Activated T-cell treated with anti-CD3 and anti-CD28 coated beads for 1 hour (primary cell): ENCODE results near the gene ITPR1.
A peak's percentile ranks its signal among the peaks of the same experiment; 100 is the strongest.
"Not testable (repeated sequence)": the region's sequence is repeated elsewhere in the genome, so short reads cannot be mapped to it uniquely, and the experiment has no call there.

Experiments used
- DNase-seq: peaks from one replicate; pipeline ENCODE4 v3.0.0-alpha.2; 2020; ENCODE audit warnings: low read depth

The ITPR1 gene

DNA sequence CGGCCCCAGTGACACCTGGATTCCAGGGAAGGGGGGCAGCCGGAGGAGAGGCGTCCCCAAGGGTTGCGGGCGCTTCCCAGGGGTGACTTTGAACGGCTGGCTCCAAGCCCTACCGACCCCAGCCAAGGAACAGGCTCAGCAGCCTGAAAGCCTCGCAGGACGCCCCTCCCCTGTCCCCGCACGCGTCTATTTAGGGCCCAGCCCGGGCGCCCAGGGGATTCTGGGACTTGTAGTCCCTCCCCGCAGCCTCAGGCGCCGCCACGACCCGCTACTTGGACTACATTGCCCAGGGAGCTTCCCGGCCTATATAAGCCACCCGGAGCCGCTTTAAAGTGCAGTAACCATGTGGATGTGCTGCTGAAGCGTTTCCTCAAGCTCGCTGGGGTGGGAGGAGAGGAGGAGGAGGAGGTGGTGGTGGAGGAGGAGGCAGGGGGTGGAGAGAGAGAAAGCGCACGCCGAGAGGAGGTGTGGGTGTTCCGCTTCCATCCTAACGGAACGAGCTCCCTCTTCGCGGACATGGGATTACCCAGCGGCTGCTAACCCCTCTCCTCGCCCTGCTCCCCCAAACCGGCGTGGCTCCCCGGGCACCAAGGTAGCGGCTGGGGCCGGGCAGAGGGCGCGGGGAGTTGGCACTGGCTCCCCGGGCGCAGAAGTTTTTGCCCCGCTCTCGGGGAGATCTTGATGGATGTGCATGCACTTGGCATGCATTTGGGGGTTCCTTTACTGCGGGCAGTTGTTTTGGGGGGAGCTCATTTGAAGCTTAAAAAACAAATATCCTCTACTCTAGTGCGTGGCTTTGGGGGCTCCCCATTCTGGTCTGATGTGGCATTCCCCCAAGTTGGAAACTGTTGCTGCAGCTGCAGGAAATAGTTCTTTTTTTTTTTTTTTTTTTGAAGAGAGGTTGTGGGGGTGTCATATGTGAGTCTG is at the start of gene ITPR1:
Gene ITPR1 (plus strand): TSS at position 335 of the 927 bp plus-strand sequence. CDS start 23,144 bp downstream, outside the sequence.
- peak; percentile 98 for DNase-seq

DNA sequence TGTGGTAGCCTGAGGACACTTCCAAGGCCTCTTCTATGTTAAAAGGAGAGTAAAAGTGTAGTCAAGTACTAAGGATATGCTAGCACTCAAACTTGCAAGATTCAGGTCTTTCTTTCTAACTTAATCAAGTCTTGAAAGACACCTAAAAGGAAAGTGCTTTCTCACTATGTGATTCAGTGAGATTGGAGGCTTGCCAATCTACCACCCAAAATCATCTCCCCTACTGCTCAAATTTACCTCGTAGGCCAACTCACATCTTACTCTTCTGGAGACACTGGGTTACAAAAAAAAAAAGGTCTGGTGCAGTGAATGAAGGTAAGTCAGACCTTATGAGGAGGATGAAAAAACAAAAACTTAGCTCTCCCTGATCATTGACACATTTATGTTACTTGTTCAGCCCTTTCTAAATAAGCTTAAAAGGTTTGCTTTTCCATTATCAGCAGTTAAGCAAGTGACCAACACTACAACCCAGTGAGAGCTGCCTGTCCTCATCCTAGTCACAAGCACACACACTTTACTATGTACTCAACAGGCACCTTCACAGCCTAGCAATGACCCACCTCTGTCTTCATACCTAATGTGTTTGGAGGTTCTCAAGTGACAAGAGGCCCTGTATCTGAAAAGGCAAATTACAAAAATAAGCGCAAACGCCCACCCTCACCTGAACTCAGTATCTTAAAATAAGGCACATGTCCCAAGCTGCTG is 45.7 kb upstream of the ITPR1 start:
- DNase-seq = no peak

DNA sequence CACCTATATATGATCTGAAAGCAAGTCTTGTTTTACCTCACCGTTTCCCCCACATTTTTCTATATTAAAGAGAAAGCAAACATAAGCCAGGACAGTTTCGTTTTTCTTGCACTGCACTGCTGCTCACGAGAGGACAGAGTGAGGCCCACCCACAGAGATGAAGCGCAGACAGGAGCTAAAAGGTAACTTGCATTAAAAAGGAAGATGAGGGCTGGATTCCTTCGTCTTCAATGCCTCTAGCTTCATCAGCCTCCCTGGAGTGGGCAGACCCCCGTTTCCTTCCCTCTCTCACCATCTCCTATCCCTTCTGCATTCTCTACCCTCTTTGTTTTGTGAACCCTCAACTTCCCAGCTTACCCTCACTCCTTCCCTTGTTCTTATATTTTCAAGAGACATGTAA is 45.0 kb upstream of the ITPR1 start:
- no peak for DNase-seq

DNA sequence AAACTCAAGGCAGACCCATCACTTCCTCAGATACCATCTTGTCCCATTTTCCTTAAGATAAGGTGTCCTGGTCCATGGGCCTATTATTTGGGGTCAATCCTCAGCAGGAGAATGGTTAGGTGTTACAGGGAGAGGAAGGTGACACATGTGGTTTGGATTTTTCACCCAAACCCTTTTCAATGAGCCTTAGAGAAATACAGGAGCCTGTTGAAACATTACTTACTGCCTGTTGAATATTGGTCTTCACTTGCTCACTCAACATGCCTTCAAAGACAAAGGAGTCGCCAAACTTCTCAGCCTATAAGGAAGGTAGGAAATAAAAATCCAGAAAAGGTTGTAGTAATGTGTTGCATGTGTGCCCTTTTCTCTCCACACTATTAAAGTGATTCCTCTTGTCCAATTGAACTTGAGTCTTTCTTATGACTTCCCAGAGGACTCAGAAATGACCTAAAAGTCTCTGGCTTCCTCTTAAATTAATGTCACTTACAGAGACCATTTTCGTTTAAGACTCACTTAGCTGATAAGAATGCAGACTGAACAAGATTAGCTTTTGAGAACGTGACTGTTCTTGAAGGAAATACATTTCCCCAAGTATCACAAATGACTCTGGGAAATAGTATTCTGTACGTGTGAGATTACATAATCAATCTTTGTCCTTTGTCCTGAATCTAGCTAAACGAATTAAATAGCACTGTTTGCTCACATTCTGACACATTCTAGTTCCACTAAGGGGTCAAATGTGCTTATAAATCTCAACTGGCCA is 43.9 kb upstream of the ITPR1 start:
- DNase-seq = no peak

DNA sequence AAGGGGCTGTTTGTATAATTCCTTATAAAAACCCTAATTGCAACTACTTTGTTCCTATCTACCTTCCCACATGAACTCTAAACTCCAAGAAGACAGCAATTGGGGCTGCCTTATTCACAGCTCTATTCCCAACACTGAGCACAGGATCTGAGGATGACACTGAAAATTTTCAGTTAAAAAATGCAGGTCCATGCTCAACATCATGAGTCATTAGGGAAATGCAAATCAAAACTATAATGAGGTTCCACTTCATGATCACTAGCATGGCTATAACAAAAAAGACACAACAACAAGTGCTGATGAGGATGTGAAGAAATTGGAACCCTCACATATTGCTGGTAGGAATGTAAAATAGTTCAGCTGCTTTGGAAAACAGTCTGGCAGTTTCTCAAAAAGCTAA is 39.0 kb upstream of the ITPR1 start:
- no peak for DNase-seq

DNA sequence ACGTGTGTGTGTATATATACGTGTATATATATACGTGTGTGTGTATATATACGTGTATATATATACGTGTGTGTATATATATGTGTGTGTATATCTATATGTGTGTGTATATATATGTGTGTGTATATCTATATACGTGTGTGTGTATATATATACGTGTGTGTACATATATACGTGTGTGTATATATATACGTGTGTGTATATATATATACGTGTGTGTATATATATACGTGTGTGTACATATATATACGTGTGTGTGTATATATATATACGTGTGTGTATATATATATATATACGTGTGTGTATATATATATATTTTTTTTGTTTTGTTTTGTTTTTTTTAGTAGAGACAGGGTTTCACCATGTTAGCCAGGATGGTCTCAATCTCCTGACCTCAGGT is 36.4 kb upstream of the ITPR1 start:
- not testable (repeated sequence) for DNase-seq

DNA sequence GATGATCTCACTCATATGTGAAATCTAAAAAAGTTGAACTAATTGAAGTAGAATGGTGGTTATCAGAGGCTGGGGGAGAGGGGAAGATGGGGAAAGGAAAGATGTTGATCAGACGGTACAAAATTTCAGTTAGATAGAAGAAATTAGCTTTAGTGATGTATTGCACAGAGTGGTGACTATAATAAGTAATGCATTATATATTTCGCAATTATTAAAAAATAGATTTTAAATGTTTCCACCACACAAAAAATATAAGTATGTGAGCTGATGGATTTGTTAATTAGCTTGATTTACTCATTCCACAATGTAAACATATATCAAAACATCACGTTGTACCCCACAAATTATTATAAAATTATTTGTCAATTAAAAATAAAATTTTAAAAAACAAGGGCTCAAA is 34.2 kb upstream of the ITPR1 start:
- no peak for DNase-seq

DNA sequence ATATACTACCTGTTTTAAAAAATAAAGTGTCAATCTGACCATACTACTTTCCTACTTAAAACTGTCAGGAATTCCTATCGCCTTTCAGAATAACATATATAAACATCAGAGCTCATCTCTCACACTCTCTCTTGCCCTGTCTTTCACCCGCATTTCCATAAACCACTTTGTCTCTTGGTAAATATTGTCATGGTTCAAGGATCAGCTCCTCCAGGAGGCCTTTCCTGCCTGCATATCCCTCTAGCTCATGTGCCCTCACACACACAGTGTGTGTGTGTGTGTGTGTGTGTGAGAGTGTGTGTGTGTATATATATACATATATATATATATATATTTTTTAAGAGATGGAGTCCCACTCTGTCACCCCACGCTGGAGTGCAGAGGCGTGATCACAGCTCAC is 32.8 kb upstream of the ITPR1 start:
- no peak for DNase-seq

DNA sequence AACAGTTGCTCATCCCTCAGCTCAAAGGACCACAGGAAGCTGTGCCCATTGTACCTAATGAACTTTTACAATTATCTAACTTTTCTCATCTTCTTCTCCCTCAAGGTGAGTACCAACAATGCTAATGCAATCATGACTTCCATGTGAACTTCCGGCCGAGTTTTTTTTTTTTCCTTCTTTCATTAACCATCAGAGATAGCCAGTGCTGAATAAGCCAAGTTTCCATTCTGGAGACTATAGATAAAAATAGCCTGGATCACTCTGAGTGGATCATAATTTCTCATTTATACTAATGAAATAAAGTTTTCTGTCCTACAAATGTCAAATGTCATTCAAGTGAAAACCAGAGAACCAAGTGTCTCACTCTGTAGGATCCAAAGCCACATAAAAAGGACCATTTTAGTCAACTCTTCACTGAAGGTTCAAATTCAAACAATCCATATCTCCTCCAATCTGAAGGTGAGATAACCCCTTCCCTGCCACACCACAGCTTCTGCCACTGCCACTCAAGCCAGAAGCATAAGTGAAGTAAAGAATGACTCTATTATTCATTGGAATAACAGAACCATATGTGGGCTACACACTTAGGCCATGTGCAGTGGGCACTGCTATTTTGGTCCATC is 31.6 kb upstream of the ITPR1 start:
- DNase-seq = no peak

DNA sequence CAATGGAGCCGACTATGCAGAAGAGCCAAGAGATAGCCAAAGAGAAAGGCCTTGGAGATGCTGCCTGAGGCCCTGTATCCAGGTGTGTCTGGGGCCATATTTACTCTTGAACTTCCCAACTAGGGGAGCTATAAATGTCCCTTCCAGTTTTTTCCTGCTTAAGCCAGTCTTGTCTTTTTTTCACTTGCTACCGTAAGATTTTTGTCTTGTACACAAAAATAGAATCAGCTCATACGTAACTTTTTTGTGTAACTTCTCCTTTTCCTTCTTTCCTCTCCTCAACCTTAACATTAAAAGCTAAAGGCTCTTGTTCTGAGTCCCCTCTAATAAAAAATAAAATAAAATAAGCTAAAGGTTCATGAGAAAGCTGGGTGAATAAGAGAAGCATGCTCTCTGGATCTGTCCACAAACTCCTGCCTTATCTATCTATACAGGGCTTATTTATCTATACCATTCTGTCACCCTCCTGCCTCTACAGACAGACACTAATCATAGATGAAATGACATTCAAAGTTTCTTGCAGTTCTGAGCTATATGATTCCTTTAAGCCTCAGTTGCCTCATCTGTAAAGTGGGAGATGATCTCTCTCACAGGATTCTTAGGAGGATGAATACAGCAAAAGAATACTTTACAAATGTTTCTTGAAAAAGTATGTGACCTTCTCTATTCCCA is 30.6 kb upstream of the ITPR1 start:
- no peak for DNase-seq

DNA sequence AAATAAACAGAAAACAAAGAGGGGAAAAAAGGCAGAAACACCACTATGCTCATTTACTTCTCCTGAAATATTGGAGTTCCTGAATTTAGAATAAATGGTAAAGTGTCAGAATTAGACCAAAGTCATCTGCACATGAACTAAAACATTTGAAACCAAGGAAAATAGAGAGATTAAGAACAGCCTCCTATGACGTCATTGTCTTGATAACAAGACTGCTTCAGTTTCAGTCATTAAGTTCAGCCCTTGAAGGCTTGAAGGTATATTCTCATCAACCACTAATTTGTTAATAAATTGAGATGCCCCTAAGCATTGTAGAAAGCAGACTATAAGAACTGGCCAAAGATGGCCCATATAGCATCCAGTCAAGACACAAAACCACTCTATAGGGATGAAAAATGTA is 28.6 kb upstream of the ITPR1 start:
- no peak for DNase-seq

DNA sequence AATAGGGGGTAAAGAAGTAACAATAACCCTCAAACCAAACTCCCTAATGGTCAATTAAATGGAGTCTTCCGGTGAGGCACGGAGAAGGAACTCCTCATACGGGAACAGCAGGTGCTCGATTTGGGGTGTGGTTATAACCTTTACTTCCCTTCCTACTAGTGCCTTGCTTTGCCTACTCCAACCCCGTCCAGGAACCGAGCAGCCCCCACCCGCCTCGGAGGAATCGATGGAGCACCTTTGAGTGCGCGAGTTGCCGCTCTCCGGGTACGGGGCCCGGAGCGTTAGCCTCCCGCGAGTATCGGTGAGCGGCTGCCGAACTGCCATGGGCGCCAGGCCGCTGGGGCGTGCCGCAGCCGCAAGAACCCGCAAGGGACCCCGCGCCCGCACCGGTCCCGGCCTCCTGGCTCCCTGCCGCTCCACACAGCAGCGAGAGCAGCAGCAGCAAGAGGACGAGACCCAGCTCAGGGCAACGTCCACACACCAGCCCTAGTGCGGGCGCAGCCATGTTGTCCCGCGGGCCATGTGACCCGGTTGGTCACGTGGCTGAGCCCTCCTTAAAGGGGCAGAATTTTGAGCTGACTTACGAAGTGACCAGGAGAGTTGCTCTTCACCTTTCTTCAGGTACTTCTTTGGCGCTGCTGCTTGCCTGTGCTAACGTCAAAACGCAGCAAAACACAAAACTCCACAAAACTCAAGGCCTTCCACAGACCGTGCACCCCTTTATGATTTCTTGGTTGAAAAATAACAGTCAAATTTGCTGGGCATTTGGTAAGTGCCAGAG is 26.2 kb upstream of the ITPR1 start, which contains the start of gene SUMF1:
Gene SUMF1 (minus strand): TSS at position 529 of the 781 bp plus-strand sequence. CDS start 24 bp downstream, at position 505.
- DNase-seq = peak; percentile 55

DNA sequence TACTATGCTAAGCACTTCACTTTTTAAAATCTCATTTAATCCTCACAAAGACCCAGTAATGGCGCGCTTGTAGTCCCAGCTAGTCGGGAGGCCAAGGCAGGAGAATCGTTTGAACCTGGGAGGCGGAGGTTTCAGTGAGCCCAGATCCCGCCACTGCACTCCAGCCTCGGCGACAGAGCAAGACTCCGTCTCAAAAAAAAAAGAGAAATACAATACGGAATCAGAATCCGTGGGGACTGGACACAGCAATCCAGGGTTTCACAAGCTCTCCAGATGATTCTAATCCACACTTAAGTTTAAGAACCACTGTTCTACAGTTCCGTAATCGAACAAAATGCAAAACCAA is 25.7 kb upstream of the ITPR1 start:
- no peak for DNase-seq

DNA sequence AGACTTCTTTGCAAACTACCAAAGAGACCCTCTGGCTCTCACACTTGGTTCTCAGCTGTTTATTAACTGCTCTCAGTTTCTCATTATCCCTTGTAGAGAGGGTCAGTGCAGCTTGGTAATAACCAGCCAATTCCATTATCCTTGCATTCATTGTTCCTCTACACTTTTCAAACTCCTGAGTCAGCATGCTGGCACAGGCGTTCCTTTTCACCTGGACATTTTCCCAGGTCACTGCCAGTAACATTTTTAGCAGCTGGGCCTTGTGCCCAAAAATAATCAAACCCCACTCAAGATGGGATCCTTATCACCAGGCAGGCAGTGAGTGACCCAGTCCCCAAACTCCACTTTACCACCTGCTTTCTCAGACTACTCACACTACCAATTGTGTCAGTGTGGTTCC is 21.2 kb upstream of the ITPR1 start:
- no peak for DNase-seq

DNA sequence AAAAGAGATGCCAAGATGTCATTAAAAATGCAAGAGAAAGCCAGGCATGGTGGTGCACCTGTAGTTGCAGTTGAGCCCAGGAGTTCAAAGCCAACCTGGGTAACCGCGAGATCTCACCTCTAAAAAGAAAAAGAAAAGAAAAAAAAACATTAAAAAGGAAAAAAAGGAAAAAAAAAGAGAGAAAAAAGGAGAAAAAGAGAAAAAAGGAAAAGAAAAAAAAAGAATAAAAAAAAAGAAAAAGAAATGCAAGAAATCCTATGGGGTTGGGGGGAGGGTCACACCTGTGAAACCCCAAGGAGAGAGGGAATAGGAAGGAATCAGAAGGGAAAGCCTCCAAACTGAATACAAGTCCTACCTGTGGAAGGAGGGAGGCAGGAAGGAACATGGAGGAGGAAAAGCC is 20.8 kb upstream of the ITPR1 start:
- no peak for DNase-seq

DNA sequence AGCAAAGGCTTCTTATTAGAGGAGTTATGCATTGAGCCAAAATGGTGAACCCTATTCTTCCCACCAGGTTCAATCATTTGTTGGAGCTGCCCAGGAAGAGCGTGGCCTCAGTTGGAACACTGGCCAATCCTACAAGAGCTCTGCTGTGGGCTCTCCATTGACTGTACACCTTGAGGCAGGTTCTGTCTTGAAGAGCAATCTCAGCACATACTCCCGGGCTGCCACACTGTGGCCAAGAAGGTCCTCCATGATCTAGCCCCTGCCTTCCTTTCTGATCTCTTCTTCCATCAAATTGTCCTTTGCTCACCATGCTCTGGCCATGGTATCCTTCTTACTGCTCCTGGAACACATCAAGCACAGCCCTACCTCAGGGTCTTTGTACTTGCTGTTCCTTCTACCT is 20.4 kb upstream of the ITPR1 start:
- DNase-seq = no peak

DNA sequence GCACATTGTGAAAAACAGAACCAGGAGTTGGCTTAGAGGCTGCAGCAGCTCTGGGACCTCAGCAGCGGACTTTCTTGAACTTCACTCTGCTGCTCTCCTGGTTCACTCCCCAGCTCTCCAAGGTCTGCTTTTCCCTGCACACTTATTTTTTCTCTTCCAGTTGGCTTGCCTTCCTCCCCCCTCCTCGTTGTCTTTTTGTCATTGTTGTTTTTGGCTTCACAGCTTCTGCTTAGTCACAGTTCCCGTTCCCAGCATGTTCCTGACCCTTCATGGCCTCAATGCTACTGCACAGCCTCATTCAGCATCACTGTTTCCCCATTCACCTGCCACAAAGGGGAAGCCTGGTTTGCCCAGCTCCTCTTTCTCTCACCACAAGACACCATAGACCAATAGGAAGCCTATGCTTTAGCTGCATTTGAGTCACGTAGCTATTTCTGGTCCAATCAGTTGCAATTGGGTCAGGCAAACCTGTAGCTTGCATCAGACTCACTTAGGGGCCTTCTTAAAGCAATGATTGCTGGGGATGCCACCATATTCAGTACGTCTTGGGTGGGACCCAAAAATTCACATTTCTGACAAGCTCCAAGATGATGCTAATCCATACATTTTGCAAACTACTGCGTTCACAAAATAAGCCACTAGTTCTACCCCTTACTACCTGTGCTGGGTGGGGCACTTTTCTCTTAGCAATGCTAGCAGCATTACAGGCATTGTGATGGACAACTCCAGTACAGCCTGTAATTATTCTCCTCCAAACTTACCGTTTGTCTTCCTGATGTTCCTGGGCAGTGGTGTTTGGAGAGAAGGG is 18.3 kb upstream of the ITPR1 start:
- no peak for DNase-seq

DNA sequence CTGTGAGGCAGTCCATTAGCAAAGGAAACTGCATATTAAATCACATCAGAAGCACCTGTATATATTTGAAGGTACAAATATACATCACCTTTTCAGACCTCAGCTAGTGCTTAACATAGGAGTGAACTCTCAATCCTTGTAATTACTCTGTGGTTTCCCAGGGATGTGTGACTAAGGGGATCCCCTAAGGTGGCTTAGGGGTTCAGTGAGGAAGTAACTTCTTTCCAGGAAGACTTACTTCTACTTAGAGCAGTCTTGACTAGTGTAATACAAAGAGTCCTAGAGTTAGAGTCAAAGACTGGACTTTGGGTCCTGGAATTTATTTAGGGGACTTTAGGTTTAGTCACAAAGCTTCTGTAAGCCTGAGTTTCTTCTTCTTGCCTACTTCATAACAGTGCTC is 17.3 kb upstream of the ITPR1 start:
- DNase-seq = no peak

DNA sequence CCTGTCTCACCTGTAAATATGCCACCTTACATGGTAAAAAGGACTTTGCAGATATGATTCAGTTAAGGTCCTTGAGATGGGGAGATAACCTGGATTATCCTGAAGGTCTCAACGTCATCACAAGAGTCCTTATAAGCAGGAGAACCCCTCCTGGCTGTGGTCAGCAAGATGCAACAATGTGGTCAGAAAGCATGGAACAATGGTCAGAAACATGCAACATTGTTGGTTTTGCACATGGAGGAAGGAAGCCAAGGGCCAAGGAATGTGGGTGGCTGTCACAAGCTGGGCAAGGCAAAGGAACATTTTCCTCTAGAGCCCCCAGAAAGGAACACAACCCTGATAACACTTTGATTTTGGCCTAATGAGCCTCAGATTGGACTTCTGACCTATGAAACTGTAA is 16.7 kb upstream of the ITPR1 start:
- DNase-seq = no peak

DNA sequence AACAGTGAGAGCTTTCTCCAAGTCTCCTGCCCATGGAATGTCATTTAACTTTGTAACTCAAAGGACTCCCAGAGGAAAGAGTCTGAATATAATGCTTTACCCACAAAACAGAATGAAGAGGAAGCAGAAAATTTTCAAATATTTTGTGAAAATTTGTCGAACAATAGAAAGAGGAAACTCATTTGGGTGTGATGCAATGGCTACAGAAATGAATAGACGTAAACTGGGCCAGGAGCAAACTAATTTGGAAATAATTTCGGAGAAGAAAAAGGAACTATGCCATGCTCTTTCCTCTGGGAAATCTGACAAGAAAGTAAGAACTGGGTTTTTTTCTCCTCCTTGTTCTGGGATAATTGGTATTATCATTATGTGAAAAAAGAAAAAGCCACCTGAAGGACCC is 14.9 kb upstream of the ITPR1 start:
- DNase-seq = no peak
